ENCODE results near the gene SIRT3.

- no peak for TF ChIP-seq CTCF (IDR thresholded peaks at IDR 0.05)
- TF ChIP-seq POLR2A (IDR thresholded peaks at IDR 0.05): no peak
Observed at GRCh38 chr11:252666-253065, 16.5 kb upstream of the SIRT3 start.

Data from esophagus squamous epithelium (tissue), 4 donors.